ENCODE measurements around the gene GTPBP8. TPM values are rescaled to one million over a fixed set of nuclear protein-coding genes. Genes with fewer than 3 reads are reported as not detected.
A peak's percentile ranks its signal among the peaks of the same experiment; 100 is the strongest.

Gene GTPBP8
- total and polyA plus RNA-seq, 12 donors = 4.5 to 39.6 (median 18.1) TPM

DNA sequence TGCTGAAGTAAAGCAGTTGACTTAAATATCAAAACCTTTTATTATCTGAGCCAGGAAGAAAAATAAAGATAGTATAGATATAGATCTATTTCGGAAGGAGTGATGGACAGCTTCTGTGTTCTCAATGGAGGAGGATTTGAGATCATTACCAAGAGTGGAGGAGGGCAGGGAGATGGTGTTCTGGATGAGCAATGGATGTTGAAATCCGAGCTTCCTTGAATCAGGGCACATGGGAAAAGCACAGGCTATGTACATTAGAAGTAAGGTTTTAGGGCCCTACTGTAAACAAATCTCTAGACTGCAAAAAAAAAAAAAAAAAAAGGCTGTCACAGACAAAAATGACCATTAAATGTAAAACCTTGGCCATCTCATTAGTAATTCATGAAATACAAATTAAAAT, 43.2 kb downstream of the GTPBP8 start:
- Histone ChIP-seq H3K27me3 (no peaks in the 10 kb centered on the region), H3K27ac (no peak overlapping the region), H3K4me3 (no peak overlapping the region), H3K9me3 (replicated peaks in 1 of 3) (no peaks in the 10 kb centered on the region), H3K4me1 (replicated peaks in 1 of 2) (no peaks in the 10 kb centered on the region), H3K36me3 (replicated peaks in 1 of 2) (no peaks in the 10 kb centered on the region)
- intact Hi-C loops (cut with DNase I) = no loop called here
- 66 to 82% (median 75%) methylated on average over 2 of the region's 2 CpGs for WGBS, 4 donors
- TF ChIP-seq, protein P1, sequence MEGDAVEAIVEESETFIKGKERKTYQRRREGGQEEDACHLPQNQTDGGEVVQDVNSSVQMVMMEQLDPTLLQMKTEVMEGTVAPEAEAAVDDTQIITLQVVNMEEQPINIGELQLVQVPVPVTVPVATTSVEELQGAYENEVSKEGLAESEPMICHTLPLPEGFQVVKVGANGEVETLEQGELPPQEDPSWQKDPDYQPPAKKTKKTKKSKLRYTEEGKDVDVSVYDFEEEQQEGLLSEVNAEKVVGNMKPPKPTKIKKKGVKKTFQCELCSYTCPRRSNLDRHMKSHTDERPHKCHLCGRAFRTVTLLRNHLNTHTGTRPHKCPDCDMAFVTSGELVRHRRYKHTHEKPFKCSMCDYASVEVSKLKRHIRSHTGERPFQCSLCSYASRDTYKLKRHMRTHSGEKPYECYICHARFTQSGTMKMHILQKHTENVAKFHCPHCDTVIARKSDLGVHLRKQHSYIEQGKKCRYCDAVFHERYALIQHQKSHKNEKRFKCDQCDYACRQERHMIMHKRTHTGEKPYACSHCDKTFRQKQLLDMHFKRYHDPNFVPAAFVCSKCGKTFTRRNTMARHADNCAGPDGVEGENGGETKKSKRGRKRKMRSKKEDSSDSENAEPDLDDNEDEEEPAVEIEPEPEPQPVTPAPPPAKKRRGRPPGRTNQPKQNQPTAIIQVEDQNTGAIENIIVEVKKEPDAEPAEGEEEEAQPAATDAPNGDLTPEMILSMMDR (IDR thresholded peaks at IDR 0.05) = no peak
- no peak for TF ChIP-seq POLR2A (IDR thresholded peaks at IDR 0.05)
- no peak for DNase-seq

GRCh38 chr3:113035387-113035982, 44.7 kb downstream of the GTPBP8 start:
- 56 to 66% (median 65%) methylated on average over 5 to 6 of the region's 6 CpGs for WGBS, 4 donors
- intact Hi-C loops (cut with DNase I) = no loop called here
- DNase-seq = peak; percentile 20 to 62 (median 53)

DNA sequence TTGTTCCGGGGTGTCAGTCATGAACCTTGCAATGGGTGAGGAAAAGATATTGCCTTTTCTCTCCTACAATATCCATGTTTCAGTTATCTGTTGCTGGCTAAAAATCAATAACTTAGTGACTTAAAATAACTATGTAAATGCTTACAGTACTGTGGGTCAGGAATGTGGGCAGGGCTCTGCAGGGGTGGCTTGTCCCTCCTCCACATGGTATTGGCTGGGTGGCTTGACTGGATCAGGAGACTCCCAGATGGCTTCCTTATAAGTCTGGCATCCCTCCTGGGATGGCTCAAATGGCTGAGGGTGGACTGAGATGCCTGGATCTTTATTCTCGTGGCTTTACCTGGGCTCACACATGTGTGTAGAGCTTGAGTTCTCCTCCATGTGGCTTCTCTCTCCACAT, 47.5 kb downstream of the GTPBP8 start:
- WGBS, 4 donors = 88 to 98% (median 92%) methylated on average over 2 of the region's 2 CpGs
- no peak for TF ChIP-seq POLR2A (IDR thresholded peaks at IDR 0.05)
- TF ChIP-seq, protein P1 (IDR thresholded peaks at IDR 0.05) = no peak
- intact Hi-C loops (cut with DNase I) = no loop called here
- DNase-seq = no peak
- Histone ChIP-seq H3K4me1 (replicated peaks in 1 of 2) (no peaks in the 10 kb centered on the region), H3K9me3 (replicated peaks in 1 of 3) (no peaks in the 10 kb centered on the region), H3K27me3 (no peaks in the 10 kb centered on the region), H3K27ac (no peak overlapping the region), H3K4me3 (no peak overlapping the region), H3K36me3 (replicated peaks in 1 of 2) (no peaks in the 10 kb centered on the region)

More at GRCh38 chr3:113035387-113035982, 44.7 kb downstream of the GTPBP8 start:
- Histone ChIP-seq H3K9me3 (replicated peaks in 1 of 3) (no peaks in the 10 kb centered on the region), H3K27ac (no peak overlapping the region), H3K27me3 (no peaks in the 10 kb centered on the region), H3K4me3 (no peak overlapping the region), H3K36me3 (replicated peaks in 1 of 2) (no peaks in the 10 kb centered on the region), H3K4me1 (replicated peaks in 1 of 2) (no peaks in the 10 kb centered on the region)
- TF ChIP-seq, protein P1 (IDR thresholded peaks at IDR 0.05) = peak; percentile 66 to 80 (median 73)
- no peak for TF ChIP-seq POLR2A (IDR thresholded peaks at IDR 0.05)

DNA sequence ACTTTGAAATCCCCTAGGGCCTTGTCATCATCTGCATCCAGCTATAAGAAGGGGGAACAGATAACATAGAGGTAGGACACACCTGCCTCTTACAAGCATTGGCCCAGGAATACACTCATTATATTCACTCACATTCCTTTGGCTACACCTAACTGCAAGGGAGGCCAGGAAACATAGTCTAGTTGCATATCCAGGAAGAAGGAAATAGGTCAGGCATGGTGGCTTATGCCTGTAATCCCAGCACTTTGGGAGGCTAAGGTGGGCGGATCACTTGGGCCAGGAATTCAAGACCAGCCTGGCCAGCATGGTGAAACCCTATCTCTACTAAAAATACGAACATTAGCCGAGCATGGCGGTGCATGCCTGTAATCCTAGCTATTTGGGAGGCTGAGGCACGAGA, 48.8 kb downstream of the GTPBP8 start:
- H3K9me3 ChIP-seq (replicated peaks in 1 of 3) = no peaks in the 10 kb centered on the region
- DNase-seq = no peak
- no peak for TF ChIP-seq POLR2A (IDR thresholded peaks at IDR 0.05)
- H3K27ac ChIP-seq = no peak overlapping the region
- no peaks in the 10 kb centered on the region for H3K36me3 ChIP-seq (replicated peaks in 1 of 2)
- H3K4me3 ChIP-seq = no peak overlapping the region
- H3K4me1 ChIP-seq (replicated peaks in 1 of 2) = no peaks in the 10 kb centered on the region
- H3K27me3 ChIP-seq = no peaks in the 10 kb centered on the region
- intact Hi-C loops (cut with DNase I) = no loop called here
- 87 to 95% (median 90%) methylated on average over 5 of the region's 5 CpGs for WGBS, 4 donors

DNA sequence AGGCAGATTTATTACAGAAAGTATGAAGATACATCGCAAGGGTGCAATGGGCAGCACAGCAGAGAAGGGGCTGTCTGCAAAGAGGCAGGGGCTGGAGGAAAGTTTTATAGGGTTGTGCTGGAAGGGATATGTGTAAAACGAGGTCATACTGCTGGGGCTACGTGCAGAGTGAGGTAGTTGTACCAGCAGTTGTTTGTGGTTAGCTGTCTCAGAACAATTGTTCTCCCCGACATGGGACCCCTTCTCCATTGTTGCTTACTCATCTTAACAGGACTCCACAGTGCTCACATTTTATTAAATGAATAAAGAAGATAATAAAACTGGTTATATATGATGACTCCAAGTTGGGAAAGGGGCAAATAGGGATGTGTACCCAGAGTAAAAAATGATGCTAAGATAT, 49.4 kb downstream of the GTPBP8 start:
- Histone ChIP-seq H3K27me3 (no peaks in the 10 kb centered on the region), H3K4me3 (no peak overlapping the region), H3K36me3 (replicated peaks in 1 of 2) (no peaks in the 10 kb centered on the region), H3K27ac (no peak overlapping the region), H3K4me1 (replicated peaks in 1 of 2) (no peaks in the 10 kb centered on the region), H3K9me3 (replicated peaks in 1 of 3) (no peaks in the 10 kb centered on the region)
- intact Hi-C loops (cut with DNase I) = loop anchor here in 1 of 2 donors (5.0 kb wide), 1 partner anchor 242 kb away; no protein-coding TSS in a partner anchor
- no peak for TF ChIP-seq POLR2A (IDR thresholded peaks at IDR 0.05)
- TF ChIP-seq, protein P1 (IDR thresholded peaks at IDR 0.05) = no peak
- 72 to 92% (median 85%) methylated on average over 4 of the region's 4 CpGs for WGBS, 4 donors
- DNase-seq = no peak

Measured in adrenal gland (tissue), 12 donors.